ENCODE measurements around the gene PLPP6.

GRCh38 chr9:4674783-4675182 is 12.7 kb downstream of the PLPP6 start:
- TF ChIP-seq FOXM1 (IDR thresholded peaks at IDR 0.05; ENCODE audit: borderline replicate concordance) (no peak), LEF1 (IDR thresholded peaks at IDR 0.05; ENCODE audit: borderline replicate concordance) (no peak), SP1 (IDR thresholded peaks at IDR 0.05) (no peak), ZNF384 (IDR thresholded peaks at IDR 0.05) (no peak), SUZ12 (IDR thresholded peaks at IDR 0.05) (no peak), CTBP1 (IDR thresholded peaks at IDR 0.05; ENCODE audit: borderline replicate concordance) (no peak), BHLHE40 (IDR thresholded peaks at IDR 0.05; ENCODE audit: borderline replicate concordance) (no peak), ELF4 (IDR thresholded peaks at IDR 0.05) (no peak), HDGF (IDR thresholded peaks at IDR 0.05; ENCODE audit: borderline replicate concordance) (no peak)
